ENCODE results near the gene ELP1. TPM values are rescaled to one million over a fixed set of nuclear protein-coding genes. Genes with fewer than 3 reads are reported as not detected.

Gene ELP1
- total RNA-seq, 1 experiment from 2014 or later: 14.7 TPM

- no peak for DNase-seq (ENCODE audit: low spot score)
These were observed 51.7 kb downstream of the ELP1 start for GRCh38 chr9:108882052-108882888.

GRCh38 chr9:108880738-108881316 lies 53.1 kb downstream of the ELP1 start:
- no peak for DNase-seq (ENCODE audit: low spot score)

- DNase-seq (ENCODE audit: low spot score): no peak
These were observed 56.4 kb downstream of the ELP1 start for GRCh38 chr9:108877524-108877923.

- no peak for DNase-seq (ENCODE audit: low spot score)
These were observed 57.5 kb downstream of the ELP1 start for GRCh38 chr9:108876425-108876824.

GRCh38 chr9:108874058-108874788 lies 59.7 kb downstream of the ELP1 start:
- no peak for DNase-seq (ENCODE audit: low spot score)

- DNase-seq (ENCODE audit: low spot score): no peak
These were observed 64.7 kb downstream of the ELP1 start for GRCh38 chr9:108869092-108869725.

- no peak for DNase-seq (ENCODE audit: low spot score)
These were observed 66.1 kb downstream of the ELP1 start for GRCh38 chr9:108867829-108868228.

- no peak for DNase-seq (ENCODE audit: low spot score)
These were observed 66.8 kb downstream of the ELP1 start for GRCh38 chr9:108867116-108867515.

GRCh38 chr9:108866001-108866420 lies 67.9 kb downstream of the ELP1 start:
- no peak for DNase-seq (ENCODE audit: low spot score)

- DNase-seq (ENCODE audit: low spot score): no peak
These were observed 68.9 kb downstream of the ELP1 start for GRCh38 chr9:108865037-108865436.

- DNase-seq (ENCODE audit: low spot score): no peak
These were observed 69.5 kb downstream of the ELP1 start for GRCh38 chr9:108864446-108864845.

GRCh38 chr9:108863891-108864290 lies 70.0 kb downstream of the ELP1 start:
- DNase-seq (ENCODE audit: low spot score): no peak

- no peak for DNase-seq (ENCODE audit: low spot score)
These were observed 71.9 kb downstream of the ELP1 start, which contains the start of gene ACTL7A for GRCh38 chr9:108861997-108862396. ACTL7A (plus strand) TSS chr9:108862266; CDS start chr9:108862323, 57 bp downstream.

GRCh38 chr9:108861464-108861863 lies 72.5 kb downstream of the ELP1 start:
- no peak for DNase-seq (ENCODE audit: low spot score)

GRCh38 chr9:108860764-108861163 lies 73.2 kb downstream of the ELP1 start:
- DNase-seq (ENCODE audit: low spot score): no peak

GRCh38 chr9:108860354-108860753 lies 73.6 kb downstream of the ELP1 start:
- no peak for DNase-seq (ENCODE audit: low spot score)

GRCh38 chr9:108859459-108860114 lies 74.3 kb downstream of the ELP1 start:
- DNase-seq (ENCODE audit: low spot score): no peak

GRCh38 chr9:108857572-108857971 lies 76.4 kb downstream of the ELP1 start:
- no peak for DNase-seq (ENCODE audit: low spot score)

- no peak for DNase-seq (ENCODE audit: low spot score)
These were observed 78.0 kb downstream of the ELP1 start, which contains the start of gene ACTL7B for GRCh38 chr9:108855888-108856287. ACTL7B (minus strand) TSS chr9:108855986; CDS start chr9:108855930, 56 bp downstream.

- no peak for DNase-seq (ENCODE audit: low spot score)
These were observed 78.4 kb downstream of the ELP1 start for GRCh38 chr9:108855529-108855886.

Measured in HT-29 (cell line).